HepG2 (cell line): ENCODE data around the gene RPL41. TPM values are rescaled to one million over a fixed set of nuclear protein-coding genes. Genes with fewer than 3 reads are reported as not detected.

ENCODE experiments used
- CREB1 ChIP-seq, 2 experiments: fragments of 450-650 bp in 1 of 2; IDR thresholded peaks; 2 replicates each; pipeline ENCODE4 v1.6.1; 2016 to 2017; ENCODE audit warnings: control low read depth in 1 of 2, mild to moderate bottlenecking in 1 of 2, missing compliant biosample characterization in 1 of 2, missing genetic modification characterization in 1 of 2
- E2F5 ChIP-seq: sonication (generic); formaldehyde crosslinking; conservative IDR thresholded peaks from 2 replicates; pipeline ENCODE4 v1.4.0; 2020; ENCODE audit warnings: missing genetic modification reagents
- FOXP1 ChIP-seq, 2 experiments: fragments of 450-650 bp in 1 of 2; IDR thresholded peaks; 2 replicates each; pipeline ENCODE4 v1.6.1; 2017 to 2018; ENCODE audit warnings: antibody characterized with exemption in 1 of 2
- HNRNPL ChIP-seq: fragments of 200-400 bp; formaldehyde crosslinking; IDR thresholded peaks from 2 replicates; pipeline ENCODE4 v1.6.1; 2017; ENCODE audit warnings: mild to moderate bottlenecking, low read depth, low read length
- IRF2 ChIP-seq: IDR thresholded peaks from 2 replicates; pipeline ENCODE4 v1.6.1; 2018; ENCODE audit warnings: missing genetic modification reagents, missing compliant biosample characterization
- MTA3 ChIP-seq: sonication (generic); formaldehyde crosslinking; IDR thresholded peaks from 2 replicates; pipeline ENCODE4 v1.4.0; 2020; ENCODE audit warnings: missing genetic modification reagents
- ONECUT2 ChIP-seq: sonication (generic); formaldehyde crosslinking; IDR thresholded peaks from 2 replicates; pipeline ENCODE4 v1.4.0; 2020; ENCODE audit warnings: missing genetic modification reagents
- POLR2AphosphoS5 ChIP-seq: IDR thresholded peaks from 2 replicates; pipeline ENCODE4 v1.6.1; 2012; ENCODE audit warnings: low read depth, low read length
- RARA ChIP-seq: IDR thresholded peaks from 2 replicates; pipeline ENCODE4 v1.6.1; 2016; ENCODE audit warnings: missing genetic modification reagents, missing compliant biosample characterization
- SP2 ChIP-seq: sonication (generic); formaldehyde crosslinking; IDR thresholded peaks from 2 replicates; pipeline ENCODE4 v1.5.1; 2020; ENCODE audit warnings: mild to moderate bottlenecking, missing genetic modification reagents
- SRY ChIP-seq: sonication (generic); formaldehyde crosslinking; IDR thresholded peaks from 2 replicates; pipeline ENCODE4 v1.8.0; 2022; ENCODE audit warnings: mild to moderate bottlenecking, missing genetic modification reagents
- TBX2 ChIP-seq: sonication (generic); formaldehyde crosslinking; IDR thresholded peaks from 2 replicates; pipeline ENCODE4 v1.5.0; 2020; ENCODE audit warnings: missing genetic modification reagents, mild to moderate bottlenecking, borderline replicate concordance
- ZNF563 ChIP-seq: sonication (generic); formaldehyde crosslinking; IDR thresholded peaks from 2 replicates; pipeline ENCODE4 v1.8.0; 2022; ENCODE audit warnings: mild to moderate bottlenecking, moderate library complexity, missing genetic modification reagents
- ZNF589 ChIP-seq: sonication (generic); formaldehyde crosslinking; conservative IDR thresholded peaks from 2 replicates; pipeline ENCODE4 v1.8.0; 2022; ENCODE audit warnings: mild to moderate bottlenecking, moderate library complexity, missing genetic modification reagents
- ZNF605 ChIP-seq: sonication (generic); formaldehyde crosslinking; IDR thresholded peaks from 2 replicates; pipeline ENCODE4 v1.8.0; 2022; ENCODE audit warnings: mild to moderate bottlenecking, missing genetic modification reagents
- ZNF766 ChIP-seq: sonication (generic); formaldehyde crosslinking; IDR thresholded peaks from 2 replicates; pipeline ENCODE4 v1.5.0; 2020; ENCODE audit warnings: missing genetic modification reagents, borderline replicate concordance
- ZNF781 ChIP-seq: sonication (generic); formaldehyde crosslinking; IDR thresholded peaks from 2 replicates; pipeline ENCODE4 v1.5.1; 2020; ENCODE audit warnings: borderline replicate concordance, mild to moderate bottlenecking, missing genetic modification reagents; ENCODE audit errors: not compliant biosample characterization
- polyA plus RNA-seq, 8 experiments: library from polyadenylated mRNA; depleted of rRNA in 3 of 8; stranded (reverse) in 7 of 8; unstranded in 1 of 8; fragments of >200 nt; fragmentation: Illumina TruSeq in 4 of 8; extraction: Trizol in 4 of 8; gene quantifications; 2 replicates each; pipeline versions ENCODE4 v1.2.1 to v1.2.3, GENCODE V29; 2011 to 2016; ENCODE audit warnings: low read depth in 4 of 8, missing spikeins in 1 of 8, mixed read lengths in 1 of 8; ENCODE audit not compliant: insufficient read depth in 1 of 8
- total RNA-seq, 5 experiments: library from RNA; depleted of rRNA; stranded (reverse); fragments of >200 nt; fragmentation: Illumina TruSeq; extraction: Trizol; gene quantifications; 2 replicates each; pipeline ENCODE4 v1.2.3, GENCODE V29; 2016; ENCODE audit warnings: low read depth in 1 of 5
- TF ChIP-seq, protein P1 (sequence below): sonication (generic); formaldehyde crosslinking; IDR thresholded peaks from 2 replicates; pipeline ENCODE4 v1.8.0; 2022; ENCODE audit warnings: mild to moderate bottlenecking, missing genetic modification reagents, moderate library complexity
- TF ChIP-seq, protein P2 (sequence below): IDR thresholded peaks from 2 replicates; pipeline ENCODE4 v1.6.1; 2018; ENCODE audit warnings: missing genetic modification reagents, mild to moderate bottlenecking, missing compliant biosample characterization
- TF ChIP-seq, protein P3 (sequence below): sonication (generic); formaldehyde crosslinking; IDR thresholded peaks from 2 replicates; pipeline ENCODE4 v1.4.0; 2020; ENCODE audit warnings: missing genetic modification reagents, mild to moderate bottlenecking, borderline replicate concordance
- TF ChIP-seq, protein P4 (sequence below): IDR thresholded peaks from 2 replicates; pipeline ENCODE4 v1.6.1; 2012; ENCODE audit warnings: inconsistent platforms

Gene RPL41
- total and polyA plus RNA-seq, 2 of the 13 experiments (the other 11 are each of a cell fraction or from before 2014, with no cell fraction given), result 4,012 to 7,670 TPM

GRCh38 chr12:56127888-56128669, 11.6 kb downstream of the RPL41 start, which contains the start of gene ESYT1 (continued):
- TF ChIP-seq ONECUT2 (CRISPR knock-in tag), result no peak
- peak; percentile 29 for TF ChIP-seq RARA (CRISPR knock-in tag)
- TF ChIP-seq ZNF766, result 0 out of 2 replicates have a peak, but pooled peaks have one; percentile 15
- peak; percentile 91 for TF ChIP-seq SRY (CRISPR knock-in tag)
- TF ChIP-seq IRF2, result peak; percentile 64; the same call in 1 of the 2 replicates
- TF ChIP-seq, protein P1, sequence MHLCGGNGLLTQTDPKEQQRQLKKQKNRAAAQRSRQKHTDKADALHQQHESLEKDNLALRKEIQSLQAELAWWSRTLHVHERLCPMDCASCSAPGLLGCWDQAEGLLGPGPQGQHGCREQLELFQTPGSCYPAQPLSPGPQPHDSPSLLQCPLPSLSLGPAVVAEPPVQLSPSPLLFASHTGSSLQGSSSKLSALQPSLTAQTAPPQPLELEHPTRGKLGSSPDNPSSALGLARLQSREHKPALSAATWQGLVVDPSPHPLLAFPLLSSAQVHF (CRISPR knock-in tag), result no peak
- no peak for TF ChIP-seq FOXP1 (IDR thresholded peaks at IDR 0.05)
- TF ChIP-seq FOXP1 (CRISPR knock-in tag; IDR thresholded peaks at IDR 0.05), result 0 out of 2 replicates have a peak, but pooled peaks have one; percentile 5
- 0 out of 2 replicates have a peak, but pooled peaks have one; percentile 70 for TF ChIP-seq HNRNPL
- peak; percentile 86 for TF ChIP-seq POLR2AphosphoS5
- TF ChIP-seq, protein P2, sequence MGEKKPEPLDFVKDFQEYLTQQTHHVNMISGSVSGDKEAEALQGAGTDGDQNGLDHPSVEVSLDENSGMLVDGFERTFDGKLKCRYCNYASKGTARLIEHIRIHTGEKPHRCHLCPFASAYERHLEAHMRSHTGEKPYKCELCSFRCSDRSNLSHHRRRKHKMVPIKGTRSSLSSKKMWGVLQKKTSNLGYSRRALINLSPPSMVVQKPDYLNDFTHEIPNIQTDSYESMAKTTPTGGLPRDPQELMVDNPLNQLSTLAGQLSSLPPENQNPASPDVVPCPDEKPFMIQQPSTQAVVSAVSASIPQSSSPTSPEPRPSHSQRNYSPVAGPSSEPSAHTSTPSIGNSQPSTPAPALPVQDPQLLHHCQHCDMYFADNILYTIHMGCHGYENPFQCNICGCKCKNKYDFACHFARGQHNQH (CRISPR knock-in tag), result peak; percentile 59; the same call in 1 of the 2 replicates
- TF ChIP-seq TBX2, result peak; percentile 41; the same call in 1 of the 2 replicates
- peak; percentile 99 for TF ChIP-seq CREB1 (IDR thresholded peaks at IDR 0.05)
- peak; percentile 94 for TF ChIP-seq CREB1 (CRISPR knock-in tag; IDR thresholded peaks at IDR 0.05)
- TF ChIP-seq, protein P3, sequence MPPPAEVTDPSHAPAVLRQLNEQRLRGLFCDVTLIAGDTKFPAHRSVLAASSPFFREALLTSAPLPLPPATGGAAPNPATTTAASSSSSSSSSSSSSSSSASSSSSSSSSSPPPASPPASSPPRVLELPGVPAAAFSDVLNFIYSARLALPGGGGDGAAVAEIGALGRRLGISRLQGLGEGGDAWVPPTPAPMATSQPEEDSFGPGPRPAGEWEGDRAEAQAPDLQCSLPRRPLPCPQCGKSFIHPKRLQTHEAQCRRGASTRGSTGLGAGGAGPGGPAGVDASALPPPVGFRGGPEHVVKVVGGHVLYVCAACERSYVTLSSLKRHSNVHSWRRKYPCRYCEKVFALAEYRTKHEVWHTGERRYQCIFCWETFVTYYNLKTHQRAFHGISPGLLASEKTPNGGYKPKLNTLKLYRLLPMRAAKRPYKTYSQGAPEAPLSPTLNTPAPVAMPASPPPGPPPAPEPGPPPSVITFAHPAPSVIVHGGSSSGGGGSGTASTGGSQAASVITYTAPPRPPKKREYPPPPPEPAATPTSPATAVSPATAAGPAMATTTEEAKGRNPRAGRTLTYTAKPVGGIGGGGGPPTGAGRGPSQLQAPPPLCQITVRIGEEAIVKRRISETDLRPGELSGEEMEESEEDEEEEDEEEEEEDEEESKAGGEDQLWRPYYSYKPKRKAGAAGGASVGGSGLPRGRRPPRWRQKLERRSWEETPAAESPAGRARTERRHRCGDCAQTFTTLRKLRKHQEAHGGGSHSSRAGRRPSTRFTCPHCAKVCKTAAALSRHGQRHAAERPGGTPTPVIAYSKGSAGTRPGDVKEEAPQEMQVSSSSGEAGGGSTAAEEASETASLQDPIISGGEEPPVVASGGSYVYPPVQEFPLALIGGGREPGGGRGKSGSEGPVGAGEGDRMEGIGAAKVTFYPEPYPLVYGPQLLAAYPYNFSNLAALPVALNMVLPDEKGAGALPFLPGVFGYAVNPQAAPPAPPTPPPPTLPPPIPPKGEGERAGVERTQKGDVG (CRISPR knock-in tag), result peak; percentile 12; the same call in 1 of the 2 replicates
- peak; percentile 8 for TF ChIP-seq ZNF781 (CRISPR knock-in tag)
- no peak for TF ChIP-seq MTA3 (CRISPR knock-in tag)
- peak; percentile 82 for TF ChIP-seq SP2 (CRISPR knock-in tag)
- TF ChIP-seq ZNF563 (CRISPR knock-in tag), result peak; percentile 12; the same call in 1 of the 2 replicates
- peak; percentile 76; the same call in 1 of the 2 replicates for TF ChIP-seq ZNF605 (CRISPR knock-in tag)
- TF ChIP-seq, protein P4, sequence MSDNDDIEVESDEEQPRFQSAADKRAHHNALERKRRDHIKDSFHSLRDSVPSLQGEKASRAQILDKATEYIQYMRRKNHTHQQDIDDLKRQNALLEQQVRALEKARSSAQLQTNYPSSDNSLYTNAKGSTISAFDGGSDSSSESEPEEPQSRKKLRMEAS, result peak; percentile 56
- TF ChIP-seq E2F5 (CRISPR knock-in tag), result 0 out of 2 replicates have a peak, but pooled peaks have one; percentile 49
- TF ChIP-seq ZNF589, result no peak
